ENCODE measurements around the gene FAM3A.

Gene FAM3A

GRCh38 chrX:154532690-154533089 is 16.7 kb upstream of the FAM3A start:
- FAIRE-seq: no peak

GRCh38 chrX:154531626-154532025 is 15.6 kb upstream of the FAM3A start:
- FAIRE-seq: no peak

- no peak for FAIRE-seq
These were observed 14.3 kb upstream of the FAM3A start for GRCh38 chrX:154530286-154530685.

- no peak for FAIRE-seq
These were observed 13.2 kb upstream of the FAM3A start for GRCh38 chrX:154529206-154529612.

GRCh38 chrX:154526901-154527675 is 11.1 kb upstream of the FAM3A start:
- FAIRE-seq: no peak

- no peak for FAIRE-seq
These were observed 9.8 kb upstream of the FAM3A start for GRCh38 chrX:154525606-154526490.

GRCh38 chrX:154519389-154519788 is 3.4 kb upstream of the FAM3A start:
- FAIRE-seq: no peak

GRCh38 chrX:154517101-154517781 is 1.2 kb upstream of the FAM3A start:
- no peak for FAIRE-seq

- no peak for FAIRE-seq
These were observed 646 bp upstream of the FAM3A start for GRCh38 chrX:154516656-154517100.

GRCh38 chrX:154515090-154515965 is 704 bp downstream of the FAM3A start:
- no peak for FAIRE-seq

- no peak for FAIRE-seq
These were observed 2.3 kb downstream of the FAM3A start for GRCh38 chrX:154513716-154514115.

- no peak for FAIRE-seq
These were observed 3.0 kb downstream of the FAM3A start for GRCh38 chrX:154512879-154513553.

- FAIRE-seq: no peak
These were observed 4.3 kb downstream of the FAM3A start for GRCh38 chrX:154511761-154512160.

- no peak for FAIRE-seq
These were observed 6.6 kb downstream of the FAM3A start for GRCh38 chrX:154509455-154509854.

- FAIRE-seq: no peak
These were observed 7.7 kb downstream of the FAM3A start for GRCh38 chrX:154508384-154508745.

GRCh38 chrX:154507673-154508383 is 8.2 kb downstream of the FAM3A start:
- no peak for FAIRE-seq

GRCh38 chrX:154506483-154507332 is 9.3 kb downstream of the FAM3A start:
- FAIRE-seq: no peak

- FAIRE-seq: no peak
These were observed 10.3 kb downstream of the FAM3A start for GRCh38 chrX:154505734-154506133.

- FAIRE-seq: no peak
These were observed 13.0 kb downstream of the FAM3A start for GRCh38 chrX:154502989-154503388.

- FAIRE-seq: no peak
These were observed 13.9 kb downstream of the FAM3A start for GRCh38 chrX:154502098-154502497.

Data from endometrium (tissue), 2 donors.